ENCODE data around the gene TAPBP. TPM values are rescaled to one million over a fixed set of nuclear protein-coding genes. Genes with fewer than 3 reads are reported as not detected.
A peak's percentile ranks its signal among the peaks of the same experiment; 100 is the strongest.

TAPBP gene
- 33.5 and 35.4 TPM in 2 replicates for total RNA-seq (2021; fragmentation: NEBNext Ultra II Directional; extraction: Animal tissue kit (Norgen Biotek cat#: 25700))
- 24.5 and 28.9 TPM in 2 replicates for polyA plus RNA-seq (2011; rRNA removed)
- 9.1 TPM for polyA plus RNA-seq (2011; cell fraction: cytosol; rRNA removed)
- 19.7 TPM for polyA plus RNA-seq (2011; cell fraction: nucleus; rRNA removed)
- polyA plus RNA-seq (2012, experiment 1 of 2), result 18.0 to 28.5 TPM (median 23.0 TPM) in 4 replicates
- 15.3 TPM for polyA plus RNA-seq (2012, experiment 2 of 2)
- polyA plus RNA-seq (2013, experiment 1 of 2), result 44.2 TPM
- 52.6 TPM for polyA plus RNA-seq (2013, experiment 2 of 2)
- polyA minus RNA-seq (2011; rRNA and poly(A)+ RNA removed), result 11.9 and 16.1 TPM in 2 replicates
- polyA minus RNA-seq (2011; cell fraction: cytosol; rRNA and poly(A)+ RNA removed), result 18.5 TPM
- 11.9 TPM for polyA minus RNA-seq (2011; cell fraction: nucleus; rRNA and poly(A)+ RNA removed)
- long read RNA-seq, experiment 1, partial matches to known transcripts, result 1 of 6 reads
- long read RNA-seq, experiment 1, other reads (novel, unspliced or antisense), result 5 of 6 reads
- long read RNA-seq, experiment 2, result 0 reads

DNA sequence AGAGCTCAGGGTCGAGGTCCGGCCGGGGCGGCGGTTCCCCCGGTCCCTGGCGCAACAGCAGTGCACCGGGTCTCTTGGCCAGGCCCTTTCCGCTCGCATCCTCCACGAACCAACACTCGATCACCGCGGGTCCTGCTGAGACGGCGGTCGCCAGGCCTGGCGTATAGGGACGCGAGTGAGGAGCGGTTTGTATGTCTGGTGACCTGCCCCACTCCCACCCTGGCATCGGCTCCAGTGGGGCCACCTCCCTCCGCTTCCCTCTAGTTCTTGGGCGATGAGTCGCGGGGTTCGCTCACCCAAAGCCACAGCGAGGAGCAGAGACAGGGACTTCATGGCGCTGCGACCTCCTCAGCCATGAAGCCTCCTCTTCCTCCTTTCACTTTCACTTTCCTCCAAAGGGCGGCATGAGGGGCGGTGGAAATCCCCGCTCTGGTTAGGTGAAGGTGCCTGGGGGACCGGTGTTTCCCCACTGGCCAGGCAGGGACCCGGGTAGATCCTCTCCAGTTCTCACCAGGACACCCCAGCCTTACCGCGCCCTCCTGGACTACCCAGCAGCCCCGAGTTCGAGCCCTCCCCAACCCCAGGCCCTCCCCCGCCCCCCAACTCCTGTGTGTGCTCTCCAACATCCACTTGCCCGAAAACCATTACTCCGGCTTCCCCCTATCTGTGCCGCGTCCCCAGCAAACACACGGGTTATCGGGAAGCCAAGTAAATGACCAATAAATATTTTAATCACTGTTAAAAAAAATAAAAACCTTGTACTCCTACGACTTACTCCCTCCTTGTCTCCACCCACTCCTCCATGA lies at the start of gene TAPBP:
Gene TAPBP (minus strand): TSS at position 370 of the 806 bp plus-strand sequence. CDS start 37 bp downstream, at position 333.
- peak within 1 kb of the TSS; percentile 56; the same call in 1 of the 2 replicates for H2BK5ac ChIP-seq (ENCODE audit: low read depth, low read length)
- H3K9me3 ChIP-seq (ENCODE audit: insufficient read depth in 2 of 2, low read depth in 1 of 2, low read length in 1 of 2), result no peaks in the 10 kb centered on the region
- H2BK20ac ChIP-seq (ENCODE audit: low read length), result no peak within 1 kb of the TSS
- no peaks in the 10 kb centered on the region for H3K27me3 ChIP-seq (replicated peaks in 1 of 4; ENCODE audit: control insufficient read depth in 3 of 4, extremely low read depth in 1 of 4, insufficient read depth in 3 of 4, low read length in 3 of 4)
- peak within 1 kb of the TSS; percentile 55; the same call in 1 of the 2 replicates for H2AFZ ChIP-seq (ENCODE audit: low read length)
- ChIA-PET CTCF (ENCODE audit: partially characterized antibody) (interaction anchor here (1.2 to 2.4 kb wide), 5 partner anchors 13 to 37 kb away, joined by 7 to 17 read pairs (median 12); partner anchors contain the start of genes B3GALT4 and RGL2), POLR2A (ENCODE audit: partially characterized antibody) (interaction anchor here (0.6 to 6.3 kb wide), 17 partner anchors 12 to 1498 kb away, joined by 3 to 37 read pairs (median 4); partner anchors contain the start of genes B3GALT4, PFDN6, RGL2 and RPS18)
- peak within 1 kb of the TSS; percentile 84 to 89 (median 88) for H3K4me3 ChIP-seq (ENCODE audit: extremely low read depth in 1 of 4, insufficient read depth in 2 of 4, low read depth in 3 of 4, low read length in 4 of 4)
- no peak within 1 kb of the TSS for H3K14ac ChIP-seq (ENCODE audit: insufficient read length)
- H3K9ac ChIP-seq (replicated peaks in 1 of 4; ENCODE audit: extremely low read depth in 1 of 4, low read depth in 3 of 4, low read length in 3 of 4), result peak within 1 kb of the TSS; percentile 59 to 74 (median 63)
- peak within 1 kb of the TSS; percentile 81 for H4K8ac ChIP-seq (ENCODE audit: extremely low read depth, insufficient read depth, low read length)
- H4K20me1 ChIP-seq (replicated peaks in 1 of 2; ENCODE audit: control insufficient read depth in 1 of 2, insufficient read depth in 2 of 2, low read length in 2 of 2), result no peaks in the 10 kb centered on the region
- H2AK5ac ChIP-seq (ENCODE audit: low read depth, low read length), result no peak within 1 kb of the TSS; the same call in 1 of the 2 replicates
- WGBS, 2 experiments (ENCODE audit: extremely low coverage in 1 of 2, insufficient coverage in 1 of 2, insufficient read length in 1 of 2, insufficient replicate concordance in 2 of 2, low coverage in 1 of 2, low lambda C conversion rate in 2 of 2, missing lambda C conversion rate in 1 of 2), result 3% methylated on average over 35 of the region's 47 CpGs; no CpG with 5 or more reads in 1 of the 2 experiments
- peak within 1 kb of the TSS; percentile 44 for H2BK120ac ChIP-seq (replicated peaks; ENCODE audit: low read depth, low read length)
- peak within 1 kb of the TSS; percentile 72; the same call in 1 of the 2 replicates for H2BK15ac ChIP-seq (ENCODE audit: low read length)
- DNase-seq (ENCODE audit: low read depth in 1 of 2, low spot score in 2 of 2), result peak in 1 of 2 experiments; percentile 74
- no peak for FAIRE-seq
- H4K91ac ChIP-seq (replicated peaks; ENCODE audit: insufficient read length, low read length), result peak within 1 kb of the TSS; percentile 66
- H3K18ac ChIP-seq (ENCODE audit: extremely low read depth, low read length), result peak within 1 kb of the TSS; percentile 83
- H3K23ac ChIP-seq (ENCODE audit: insufficient read length), result no peak within 1 kb of the TSS
- H3K4ac ChIP-seq (replicated peaks; ENCODE audit: insufficient read length, low read depth, low read length), result no peak within 1 kb of the TSS
- H3K27ac ChIP-seq (ENCODE audit: low read depth, low read length), result peak within 1 kb of the TSS; percentile 23; the same call in 1 of the 2 replicates
- peaks cover 26% of the 10 kb centered on the region for H3K23me2 ChIP-seq (ENCODE audit: low read depth, low read length)
- peaks cover 0 to 6% (median 1%) of the 10 kb centered on the region in 4 experiments; a peak in 3 of 8 replicates for H3K36me3 ChIP-seq (ENCODE audit: control insufficient read depth in 2 of 4, insufficient read depth in 4 of 4, low read length in 3 of 4)
- H4K5ac ChIP-seq (ENCODE audit: insufficient read length, low read depth, low read length), result no peak within 1 kb of the TSS
- peak within 1 kb of the TSS; percentile 93 to 95 for H3K4me2 ChIP-seq (ENCODE audit: insufficient read depth in 1 of 2, low read depth in 2 of 2, low read length in 2 of 2)
- H3K56ac ChIP-seq (replicated peaks; ENCODE audit: insufficient read length, low read depth, low read length), result peak within 1 kb of the TSS; percentile 79
- H2BK12ac ChIP-seq (ENCODE audit: low read depth, low read length), result peak within 1 kb of the TSS; percentile 75; the same call in 1 of the 2 replicates
- no peaks in the 10 kb centered on the region for H3K79me1 ChIP-seq (ENCODE audit: low read depth, low read length)
- H3K4me1 ChIP-seq (replicated peaks in 1 of 4; ENCODE audit: control insufficient read depth in 3 of 4, insufficient read depth in 4 of 4, low read length in 3 of 4), result peaks cover 0 to 21% (median 12%) of the 10 kb centered on the region in 4 experiments; a peak in 6 of 7 replicates
- H3K79me2 ChIP-seq (ENCODE audit: control insufficient read depth in 1 of 2, insufficient read depth in 2 of 2, low read length in 2 of 2), result no peaks in the 10 kb centered on the region
- TF ChIP-seq ZNF274 (IDR thresholded peaks at IDR 0.05; ENCODE audit: borderline replicate concordance, extremely low read depth, low read length) (no peak), HDAC2 (IDR thresholded peaks at IDR 0.05; ENCODE audit: borderline replicate concordance in 1 of 2, low read depth in 2 of 2, low read length in 2 of 2) (no peak), KDM4A (IDR thresholded peaks at IDR 0.05; ENCODE audit: low read depth, low read length, severe bottlenecking) (peak; percentile 70), BACH1 (IDR thresholded peaks at IDR 0.05; ENCODE audit: low read length) (no peak; the same call in 1 of the 2 replicates), SP1 (IDR thresholded peaks at IDR 0.05; ENCODE audit: low read depth, low read length) (no peak), RBBP5 (IDR thresholded peaks at IDR 0.05; ENCODE audit: borderline replicate concordance, low read depth, low read length) (peak; percentile 46; the same call in 1 of the 2 replicates), PHF8 (conservative IDR thresholded peaks at IDR 0.05; ENCODE audit: low read depth, low read length) (0 out of 2 replicates have a peak, but pooled peaks have one; percentile 41), POLR2AphosphoS5 (IDR thresholded peaks at IDR 0.05; ENCODE audit: low read depth, low read length) (no peak)

Measured in H1 (cell line).